GM23338 (cell line): ENCODE measurements around the gene TAF10. TPM values are rescaled to one million over a fixed set of nuclear protein-coding genes. Genes with fewer than 3 reads are reported as not detected.

Experiments
- ATAC-seq: fragments of 200-7000 bp; cut with Tn5 transposase; 3 replicates; pipeline ENCODE4 v1.9.1; 2020
- DNase-seq: peaks from one replicate; pipeline ENCODE4 v3.0.0-alpha.2; 2015; ENCODE audit warnings: low spot score
- H2AFZ ChIP-seq: fragments of 200-600 bp; sonication (generic); 2 replicates; pipeline ENCODE4 v1.8.0; 2016; ENCODE audit warnings: antibody characterized with exemption, mild to moderate bottlenecking, moderate library complexity
- H3F3A ChIP-seq: fragments of 200-600 bp; sonication (generic); replicated peaks from 2 replicates; pipeline ENCODE4 v1.8.0; 2017; ENCODE audit warnings: antibody characterized with exemption, mixed run types, low read depth
- H3K27ac ChIP-seq: fragments of 200-600 bp; sonication (generic); 2 replicates; pipeline ENCODE4 v1.6.1; 2016; ENCODE audit warnings: low read depth
- H3K27me3 ChIP-seq: fragments of 200-600 bp; sonication (generic); 2 replicates; pipeline ENCODE4 v1.8.0; 2016; ENCODE audit warnings: mild to moderate bottlenecking, mixed run types, moderate library complexity; ENCODE audit not compliant: insufficient read depth
- H3K36me3 ChIP-seq: fragments of 200-600 bp; sonication (generic); 2 replicates; pipeline ENCODE4 v1.8.0; 2016; ENCODE audit warnings: mild to moderate bottlenecking; ENCODE audit not compliant: insufficient read depth
- H3K4me1 ChIP-seq: fragments of 200-600 bp; sonication (generic); 2 replicates; pipeline ENCODE4 v1.8.0; 2016; ENCODE audit warnings: mild to moderate bottlenecking, moderate library complexity; ENCODE audit not compliant: insufficient read depth
- H3K4me2 ChIP-seq: fragments of 200-600 bp; sonication (generic); 2 replicates; pipeline ENCODE4 v1.7.1; 2017; ENCODE audit warnings: mixed run types
- H3K4me3 ChIP-seq: fragments of 200-600 bp; sonication (generic); 2 replicates; pipeline ENCODE4 v1.6.1; 2016; ENCODE audit warnings: mixed run types
- H3K79me2 ChIP-seq: fragments of 200-600 bp; sonication (generic); replicated peaks from 2 replicates; pipeline ENCODE4 v1.8.0; 2017; ENCODE audit warnings: mild to moderate bottlenecking; ENCODE audit not compliant: insufficient read depth
- H3K9me2 ChIP-seq: fragments of 200-600 bp; sonication (generic); 2 replicates; pipeline ENCODE4 v1.8.0; 2017; ENCODE audit not compliant: insufficient read depth
- H4K20me1 ChIP-seq: fragments of 200-600 bp; sonication (generic); replicated peaks from 2 replicates; pipeline ENCODE4 v1.8.0; 2017; ENCODE audit warnings: mild to moderate bottlenecking; ENCODE audit not compliant: insufficient read depth
- H3K27ac Mint-ChIP-seq: 2 replicates; pipeline ENCODE4 v1.8.0; 2020; ENCODE audit warnings: inconsistent platforms, mild to moderate bottlenecking, moderate library complexity, mixed read lengths
- H3K27me3 Mint-ChIP-seq: 3 replicates; pipeline ENCODE4 v1.8.0; 2022; ENCODE audit warnings: low read depth, mild to moderate bottlenecking, moderate library complexity, mixed read lengths, inconsistent platforms; ENCODE audit not compliant: insufficient read depth, poor library complexity
- H3K36me3 Mint-ChIP-seq: 3 replicates; pipeline ENCODE4 v1.8.0; 2021; ENCODE audit warnings: low read depth, mild to moderate bottlenecking, inconsistent platforms, moderate library complexity, mixed read lengths
- H3K4me1 Mint-ChIP-seq: 3 replicates; pipeline ENCODE4 v1.8.0; 2020; ENCODE audit warnings: mild to moderate bottlenecking, inconsistent platforms, mixed read lengths
- H3K4me3 Mint-ChIP-seq: 3 replicates; pipeline ENCODE4 v1.8.0; 2021; ENCODE audit warnings: moderate library complexity, mild to moderate bottlenecking, inconsistent platforms, mixed read lengths
- H3K9me3 Mint-ChIP-seq: 3 replicates; pipeline ENCODE4 v1.8.0; 2020; ENCODE audit warnings: moderate library complexity, mild to moderate bottlenecking, inconsistent platforms, mixed read lengths
- CREB1 ChIP-seq: fragments of 250-450 bp; sonication (Bioruptor Pico); IDR thresholded peaks from 2 replicates; pipeline ENCODE4 v1.5.0; 2020; ENCODE audit warnings: low read depth, mild to moderate bottlenecking, moderate library complexity
- EZH2 ChIP-seq: fragments of 200-600 bp; sonication (generic); IDR thresholded peaks from one replicate; pipeline ENCODE4 v1.8.0; 2017; ENCODE audit warnings: antibody characterized with exemption, mild to moderate bottlenecking, low read depth; ENCODE audit not compliant: unreplicated experiment
- EZH2phosphoT487 ChIP-seq: fragments of 200-600 bp; sonication (generic); IDR thresholded peaks from one replicate; pipeline ENCODE4 v1.8.1; 2018; ENCODE audit warnings: antibody characterized with exemption; ENCODE audit not compliant: unreplicated experiment
- JUNB ChIP-seq: IDR thresholded peaks from one replicate; pipeline ENCODE4 v1.6.1; 2016; ENCODE audit warnings: antibody characterized with exemption; ENCODE audit not compliant: unreplicated experiment
- NANOG ChIP-seq: IDR thresholded peaks from 2 replicates; pipeline ENCODE4 v1.6.1; 2016; ENCODE audit warnings: antibody characterized with exemption, borderline replicate concordance
- POLR2AphosphoS5 ChIP-seq: IDR thresholded peaks from 2 replicates; pipeline ENCODE4 v1.6.1; 2016; ENCODE audit warnings: antibody characterized with exemption, low read depth
- STAT1 ChIP-seq: IDR thresholded peaks from one replicate; pipeline ENCODE4 v1.6.1; 2016; ENCODE audit warnings: antibody characterized with exemption; ENCODE audit not compliant: unreplicated experiment
- ZNF114 ChIP-seq: fragments of 250-450 bp; sonication (Bioruptor Pico); IDR thresholded peaks from 2 replicates; pipeline ENCODE4 v1.5.0; 2020; ENCODE audit warnings: mild to moderate bottlenecking, moderate library complexity
- ZNF331 ChIP-seq: fragments of 250-450 bp; sonication (Bioruptor Pico); IDR thresholded peaks from 2 replicates; pipeline ENCODE4 v1.5.0; 2020; ENCODE audit warnings: low read depth, mild to moderate bottlenecking, moderate library complexity
- polyA plus RNA-seq: library from polyadenylated mRNA; unstranded; fragments of >200 nt; fragmentation: Nextera tagmentation; extraction: Ambion mirVana; gene quantifications from 2 replicates; pipeline ENCODE4 v1.2.1, GENCODE V29; 2016
- total RNA-seq: library from RNA; depleted of rRNA; stranded (reverse); fragments of >200 nt; shearing (Covaris generic); gene quantifications from 2 replicates; pipeline ENCODE4 v1.2.3, GENCODE V29; 2014
- TF ChIP-seq, protein P1 (sequence below): IDR thresholded peaks from one replicate; pipeline ENCODE4 v1.6.1; 2018; ENCODE audit warnings: antibody characterized with exemption; ENCODE audit not compliant: unreplicated experiment
- TF ChIP-seq, protein P2 (sequence below), 2 experiments: fragments of 200-600 bp in 1 of 2; sonication (generic) in 1 of 2; conservative IDR thresholded peaks; 2 replicates each; pipeline versions ENCODE4 v1.5.1 to v1.6.1; 2016 to 2017; ENCODE audit warnings: antibody characterized with exemption in 2 of 2, low read depth in 2 of 2, mild to moderate bottlenecking in 2 of 2, moderate library complexity in 1 of 2

The TAF10 gene
- total and polyA plus RNA-seq, 2 experiments from 2014 or later: 108 to 253 TPM

DNA sequence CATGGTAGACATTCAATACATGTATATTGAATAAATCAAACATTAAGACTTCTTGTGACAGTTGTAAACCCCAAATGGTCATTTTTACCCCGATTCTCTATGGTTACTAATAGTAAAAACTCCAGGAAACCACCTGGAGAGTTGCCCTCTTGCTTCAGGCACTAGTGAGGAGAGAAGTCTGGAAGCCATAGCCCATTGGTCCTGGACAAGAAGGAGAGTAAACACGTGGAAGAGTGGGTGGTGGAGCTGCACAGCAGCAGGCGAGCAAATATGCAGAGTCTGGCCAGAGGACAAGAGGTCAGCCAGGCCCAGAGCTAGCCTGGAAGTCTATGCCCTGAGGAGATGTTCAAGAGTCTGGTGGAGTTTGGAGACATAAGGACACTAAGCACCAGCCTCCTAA lies 25.9 kb upstream of the TAF10 start:
- H3K9me2 ChIP-seq: no peaks in the 10 kb centered on the region
- no peaks in the 10 kb centered on the region for H3K27me3 ChIP-seq
- no peak for ATAC-seq
- Mint-ChIP-seq H3K36me3 (no peaks in the 10 kb centered on the region), H3K4me3 (no peak overlapping the region), H3K4me1 (no peaks in the 10 kb centered on the region), H3K27me3 (no peaks in the 10 kb centered on the region), H3K9me3 (no peaks in the 10 kb centered on the region), H3K27ac (no peak overlapping the region)
- H2AFZ ChIP-seq: no peak overlapping the region
- TF ChIP-seq, protein P1, sequence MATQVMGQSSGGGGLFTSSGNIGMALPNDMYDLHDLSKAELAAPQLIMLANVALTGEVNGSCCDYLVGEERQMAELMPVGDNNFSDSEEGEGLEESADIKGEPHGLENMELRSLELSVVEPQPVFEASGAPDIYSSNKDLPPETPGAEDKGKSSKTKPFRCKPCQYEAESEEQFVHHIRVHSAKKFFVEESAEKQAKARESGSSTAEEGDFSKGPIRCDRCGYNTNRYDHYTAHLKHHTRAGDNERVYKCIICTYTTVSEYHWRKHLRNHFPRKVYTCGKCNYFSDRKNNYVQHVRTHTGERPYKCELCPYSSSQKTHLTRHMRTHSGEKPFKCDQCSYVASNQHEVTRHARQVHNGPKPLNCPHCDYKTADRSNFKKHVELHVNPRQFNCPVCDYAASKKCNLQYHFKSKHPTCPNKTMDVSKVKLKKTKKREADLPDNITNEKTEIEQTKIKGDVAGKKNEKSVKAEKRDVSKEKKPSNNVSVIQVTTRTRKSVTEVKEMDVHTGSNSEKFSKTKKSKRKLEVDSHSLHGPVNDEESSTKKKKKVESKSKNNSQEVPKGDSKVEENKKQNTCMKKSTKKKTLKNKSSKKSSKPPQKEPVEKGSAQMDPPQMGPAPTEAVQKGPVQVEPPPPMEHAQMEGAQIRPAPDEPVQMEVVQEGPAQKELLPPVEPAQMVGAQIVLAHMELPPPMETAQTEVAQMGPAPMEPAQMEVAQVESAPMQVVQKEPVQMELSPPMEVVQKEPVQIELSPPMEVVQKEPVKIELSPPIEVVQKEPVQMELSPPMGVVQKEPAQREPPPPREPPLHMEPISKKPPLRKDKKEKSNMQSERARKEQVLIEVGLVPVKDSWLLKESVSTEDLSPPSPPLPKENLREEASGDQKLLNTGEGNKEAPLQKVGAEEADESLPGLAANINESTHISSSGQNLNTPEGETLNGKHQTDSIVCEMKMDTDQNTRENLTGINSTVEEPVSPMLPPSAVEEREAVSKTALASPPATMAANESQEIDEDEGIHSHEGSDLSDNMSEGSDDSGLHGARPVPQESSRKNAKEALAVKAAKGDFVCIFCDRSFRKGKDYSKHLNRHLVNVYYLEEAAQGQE: no peak
- TF ChIP-seq POLR2AphosphoS5 (no peak), ZNF114 (CRISPR knock-in tag) (no peak), EZH2phosphoT487 (no peak), NANOG (no peak), CREB1 (CRISPR knock-in tag) (no peak)
- H4K20me1 ChIP-seq: no peaks in the 10 kb centered on the region
- no peaks in the 10 kb centered on the region for H3K36me3 ChIP-seq
- no peaks in the 10 kb centered on the region for H3K79me2 ChIP-seq
- H3K4me2 ChIP-seq: no peak overlapping the region
- no peaks in the 10 kb centered on the region for H3K4me1 ChIP-seq
- no peak overlapping the region for H3K4me3 ChIP-seq
- H3F3A ChIP-seq: no peaks in the 10 kb centered on the region
- H3K27ac ChIP-seq: no peak overlapping the region
- no peak for DNase-seq

DNA sequence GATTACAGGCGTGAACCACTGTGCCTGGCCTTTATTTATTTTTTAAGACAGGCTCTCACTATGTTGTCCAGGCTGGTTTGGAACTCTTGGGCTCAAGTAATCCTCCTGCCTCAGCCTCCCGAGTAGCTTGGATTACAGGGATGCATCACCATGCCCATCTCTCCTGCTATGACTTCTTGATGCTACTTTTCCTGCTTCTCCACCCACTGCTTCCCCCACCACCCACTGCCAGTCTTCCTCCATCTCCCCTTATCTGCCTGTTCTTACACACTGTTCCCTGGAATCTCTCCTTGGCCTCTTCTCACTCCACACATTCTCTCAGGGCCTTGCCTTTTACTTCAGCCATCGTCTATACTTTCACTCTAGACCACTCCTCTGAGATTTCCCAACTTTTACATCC lies 24.5 kb upstream of the TAF10 start:
- H3K36me3 ChIP-seq: no peaks in the 10 kb centered on the region
- ATAC-seq: no peak
- H3K4me3 ChIP-seq: no peak overlapping the region

More for the DNA sequence above, 24.5 kb upstream of the TAF10 start:
- H3K4me1 Mint-ChIP-seq: no peaks in the 10 kb centered on the region
- no peak overlapping the region for H3K4me3 Mint-ChIP-seq
- H3K27ac Mint-ChIP-seq: no peak overlapping the region
- Histone ChIP-seq H3K4me2 (no peak overlapping the region), H2AFZ (no peak overlapping the region), H3F3A (no peaks in the 10 kb centered on the region), H3K79me2 (no peaks in the 10 kb centered on the region), H3K4me1 (no peaks in the 10 kb centered on the region), H3K27ac (no peak overlapping the region), H3K27me3 (peaks cover 7% of the 10 kb centered on the region), H3K9me2 (no peaks in the 10 kb centered on the region), H4K20me1 (no peaks in the 10 kb centered on the region)
- DNase-seq: no peak
- no peaks in the 10 kb centered on the region for H3K9me3 Mint-ChIP-seq
- H3K27me3 Mint-ChIP-seq: peaks cover 7% of the 10 kb centered on the region
- TF ChIP-seq ZNF331 (no peak), CREB1 (CRISPR knock-in tag) (no peak), POLR2AphosphoS5 (no peak), EZH2 (no peak), JUNB (no peak), ZNF114 (CRISPR knock-in tag) (no peak), STAT1 (no peak), NANOG (no peak)
- TF ChIP-seq, protein P2, sequence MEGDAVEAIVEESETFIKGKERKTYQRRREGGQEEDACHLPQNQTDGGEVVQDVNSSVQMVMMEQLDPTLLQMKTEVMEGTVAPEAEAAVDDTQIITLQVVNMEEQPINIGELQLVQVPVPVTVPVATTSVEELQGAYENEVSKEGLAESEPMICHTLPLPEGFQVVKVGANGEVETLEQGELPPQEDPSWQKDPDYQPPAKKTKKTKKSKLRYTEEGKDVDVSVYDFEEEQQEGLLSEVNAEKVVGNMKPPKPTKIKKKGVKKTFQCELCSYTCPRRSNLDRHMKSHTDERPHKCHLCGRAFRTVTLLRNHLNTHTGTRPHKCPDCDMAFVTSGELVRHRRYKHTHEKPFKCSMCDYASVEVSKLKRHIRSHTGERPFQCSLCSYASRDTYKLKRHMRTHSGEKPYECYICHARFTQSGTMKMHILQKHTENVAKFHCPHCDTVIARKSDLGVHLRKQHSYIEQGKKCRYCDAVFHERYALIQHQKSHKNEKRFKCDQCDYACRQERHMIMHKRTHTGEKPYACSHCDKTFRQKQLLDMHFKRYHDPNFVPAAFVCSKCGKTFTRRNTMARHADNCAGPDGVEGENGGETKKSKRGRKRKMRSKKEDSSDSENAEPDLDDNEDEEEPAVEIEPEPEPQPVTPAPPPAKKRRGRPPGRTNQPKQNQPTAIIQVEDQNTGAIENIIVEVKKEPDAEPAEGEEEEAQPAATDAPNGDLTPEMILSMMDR (conservative IDR thresholded peaks at IDR 0.05; ENCODE audit: low read depth in 2 of 2): no peak
- TF ChIP-seq, protein P1: no peak
- no peaks in the 10 kb centered on the region for H3K36me3 Mint-ChIP-seq
